Measurements from ENCODE around the gene FGF7. TPM values are rescaled to one million over a fixed set of nuclear protein-coding genes. Genes with fewer than 3 reads are reported as not detected.

Gene FGF7
- total RNA-seq, 1 experiment from 2014 or later = not detected

GRCh38 chr15:49458145-49458544 lies 35.1 kb downstream of the FGF7 start:
- Histone ChIP-seq H4K5ac (ENCODE audit: insufficient read length, low read depth, low read length) (no peak overlapping the region), H3K23me2 (ENCODE audit: insufficient read length, low read depth, low read length, poor library complexity, severe bottlenecking) (no peaks in the 10 kb centered on the region), H2BK120ac (ENCODE audit: low read depth, low read length, poor library complexity, severe bottlenecking) (no peak overlapping the region), H3K4me2 (ENCODE audit: insufficient read depth, insufficient read length, low read length) (no peak overlapping the region), H4K20me1 (ENCODE audit: control insufficient read depth, insufficient read depth, insufficient read length) (no peaks in the 10 kb centered on the region), H4K8ac (replicated peaks; ENCODE audit: insufficient read length, low read depth, low read length) (no peak overlapping the region), H3K27ac (ENCODE audit: insufficient read length, low read depth, low read length) (no peak overlapping the region), H3K14ac (ENCODE audit: insufficient read depth, low read length) (no peak overlapping the region), H2AK5ac (ENCODE audit: insufficient read length, low read length) (no peak overlapping the region), H3K9ac (ENCODE audit: extremely low read depth, insufficient read length, low read length) (no peak overlapping the region), H3K79me1 (ENCODE audit: insufficient read depth, low read depth, low read length, poor library complexity, severe bottlenecking) (no peaks in the 10 kb centered on the region), H2BK20ac (ENCODE audit: low read depth, low read length, poor library complexity, severe bottlenecking) (no peak overlapping the region), H3T11ph (ENCODE audit: low read length) (no peak overlapping the region), H2BK5ac (ENCODE audit: insufficient read length, low read length) (no peak overlapping the region), H4K91ac (ENCODE audit: insufficient read length, low read depth, low read length) (no peak overlapping the region), H2AFZ (ENCODE audit: low read length) (no peak overlapping the region), H3K18ac (ENCODE audit: insufficient read length, low read depth, low read length) (no peak overlapping the region), H2BK12ac (ENCODE audit: insufficient read length, low read depth, low read length) (no peak overlapping the region), H3K23ac (ENCODE audit: insufficient read length, low read depth, low read length) (no peak overlapping the region), H3K79me2 (ENCODE audit: insufficient read depth, low read length) (no peaks in the 10 kb centered on the region), H3K56ac (ENCODE audit: insufficient read length, low read depth, low read length) (no peak overlapping the region), H3K9me3 (ENCODE audit: control insufficient read depth, low read depth, low read length) (no peaks in the 10 kb centered on the region), H2BK15ac (ENCODE audit: low read depth, low read length) (no peak overlapping the region), H3K4ac (ENCODE audit: low read depth, low read length) (no peak overlapping the region), H3K27me3 (ENCODE audit: insufficient read depth, low read length) (no peaks in the 10 kb centered on the region), H3K4me1 (ENCODE audit: insufficient read depth, low read length) (no peaks in the 10 kb centered on the region)
- Mint-ChIP-seq H3K4me3 (no peak overlapping the region), H3K4me1 (no peaks in the 10 kb centered on the region), H3K9me3 (no peaks in the 10 kb centered on the region), H3K36me3 (ENCODE audit: insufficient read depth in 1 of 3, low read depth in 3 of 3) (no peaks in the 10 kb centered on the region), H3K27ac (no peak overlapping the region), H3K27me3 (ENCODE audit: low read depth) (no peaks in the 10 kb centered on the region)
- no peak for DNase-seq
- WGBS (ENCODE audit: extremely low coverage, insufficient read length, low lambda C conversion rate) = no CpG with 5 or more reads among the region's 2 CpGs
- TF ChIP-seq, protein P1, sequence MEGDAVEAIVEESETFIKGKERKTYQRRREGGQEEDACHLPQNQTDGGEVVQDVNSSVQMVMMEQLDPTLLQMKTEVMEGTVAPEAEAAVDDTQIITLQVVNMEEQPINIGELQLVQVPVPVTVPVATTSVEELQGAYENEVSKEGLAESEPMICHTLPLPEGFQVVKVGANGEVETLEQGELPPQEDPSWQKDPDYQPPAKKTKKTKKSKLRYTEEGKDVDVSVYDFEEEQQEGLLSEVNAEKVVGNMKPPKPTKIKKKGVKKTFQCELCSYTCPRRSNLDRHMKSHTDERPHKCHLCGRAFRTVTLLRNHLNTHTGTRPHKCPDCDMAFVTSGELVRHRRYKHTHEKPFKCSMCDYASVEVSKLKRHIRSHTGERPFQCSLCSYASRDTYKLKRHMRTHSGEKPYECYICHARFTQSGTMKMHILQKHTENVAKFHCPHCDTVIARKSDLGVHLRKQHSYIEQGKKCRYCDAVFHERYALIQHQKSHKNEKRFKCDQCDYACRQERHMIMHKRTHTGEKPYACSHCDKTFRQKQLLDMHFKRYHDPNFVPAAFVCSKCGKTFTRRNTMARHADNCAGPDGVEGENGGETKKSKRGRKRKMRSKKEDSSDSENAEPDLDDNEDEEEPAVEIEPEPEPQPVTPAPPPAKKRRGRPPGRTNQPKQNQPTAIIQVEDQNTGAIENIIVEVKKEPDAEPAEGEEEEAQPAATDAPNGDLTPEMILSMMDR (conservative IDR thresholded peaks at IDR 0.05) = no peak
